ENCODE data around the gene RAB44.

Gene RAB44

DNA sequence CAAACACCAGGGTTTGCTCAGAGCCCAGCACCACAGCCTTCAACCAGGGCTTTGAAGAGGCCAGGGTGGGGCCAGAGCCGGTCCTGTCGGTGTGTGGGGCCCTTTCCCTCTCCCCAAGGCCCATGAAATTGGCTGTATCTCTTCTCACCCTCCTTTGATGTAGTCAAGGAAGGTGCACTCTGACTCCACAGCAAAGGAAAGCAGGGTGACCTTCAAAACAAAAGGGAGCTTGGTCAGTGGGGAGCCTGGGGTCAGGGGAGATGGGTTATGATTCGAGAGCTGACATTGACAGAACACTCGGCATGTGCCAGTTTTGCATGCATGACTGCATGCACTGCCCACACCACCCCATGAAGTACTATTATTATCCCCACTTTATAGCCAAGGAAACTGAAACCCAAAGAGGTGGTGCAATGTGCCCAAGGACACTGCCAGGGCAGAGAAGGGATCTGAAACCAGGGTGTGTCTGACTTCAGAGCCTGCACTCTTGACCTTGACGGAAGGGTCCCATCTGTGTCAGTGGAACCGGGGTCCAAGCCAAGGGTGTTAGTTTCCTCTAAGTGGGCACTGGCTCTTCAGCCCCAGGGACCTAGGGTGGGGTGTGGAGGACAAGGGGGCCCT, 55.4 kb downstream of the RAB44 start:
- H3K27me3 ChIP-seq (ENCODE audit: control insufficient read depth, insufficient read depth, low read length): no peaks in the 10 kb centered on the region
- H3K4me2 ChIP-seq (ENCODE audit: low read length): no peak overlapping the region
- H3K9ac ChIP-seq (ENCODE audit: low read depth, low read length): no peak overlapping the region
- H3K36me3 ChIP-seq (ENCODE audit: insufficient read depth, low read length): no peaks in the 10 kb centered on the region
- no peak overlapping the region for H3K4me3 ChIP-seq (ENCODE audit: low read length)
- no peaks in the 10 kb centered on the region for H3K9me3 ChIP-seq (replicated peaks; ENCODE audit: low read length)
- H3K4me1 ChIP-seq (ENCODE audit: control insufficient read depth, insufficient read depth, low read length): peaks cover 11% of the 10 kb centered on the region

DNA sequence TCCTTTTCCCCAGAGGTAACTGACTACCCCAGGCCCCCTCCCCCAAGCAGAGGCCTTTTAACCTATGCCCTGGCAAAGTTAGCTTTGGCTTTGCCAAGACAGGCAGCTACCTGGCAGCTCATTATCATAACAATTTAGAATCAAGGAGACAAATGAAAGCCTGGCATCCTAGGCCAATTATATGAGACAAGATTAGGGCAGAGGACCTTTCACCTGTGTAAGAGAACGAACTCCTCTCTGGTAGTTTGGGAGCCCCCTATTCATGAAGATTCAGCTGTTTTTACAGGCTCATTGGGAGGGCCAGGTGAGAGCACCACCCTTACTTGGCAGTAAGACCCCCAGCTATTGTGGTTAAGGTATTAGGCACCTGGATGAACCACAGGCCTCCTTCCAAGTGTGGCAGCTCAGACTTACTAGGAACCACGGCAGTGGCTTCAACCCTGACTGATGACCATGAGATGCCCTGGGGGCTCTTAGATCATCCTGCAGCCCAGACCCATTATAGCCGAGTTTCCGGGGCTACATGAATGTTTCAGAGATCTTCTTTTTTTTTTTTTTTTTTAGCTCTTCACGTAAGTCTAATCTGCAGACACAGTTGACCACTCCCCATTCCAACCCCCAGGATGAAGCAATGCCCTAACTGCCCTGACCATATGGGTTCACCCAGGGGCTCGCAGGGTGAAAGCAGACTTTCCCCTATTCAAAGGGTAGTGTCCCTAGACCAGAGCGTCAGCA, 56.2 kb downstream of the RAB44 start:
- peaks cover 11% of the 10 kb centered on the region for H3K4me1 ChIP-seq (ENCODE audit: control insufficient read depth, insufficient read depth, low read length)
- H3K27me3 ChIP-seq (ENCODE audit: control insufficient read depth, insufficient read depth, low read length): no peaks in the 10 kb centered on the region
- no peak overlapping the region for H3K4me2 ChIP-seq (ENCODE audit: low read length)
- no peak overlapping the region for H3K4me3 ChIP-seq (ENCODE audit: low read length)
- H3K9ac ChIP-seq (ENCODE audit: low read depth, low read length): no peak overlapping the region
- H3K9me3 ChIP-seq (replicated peaks; ENCODE audit: low read length): no peaks in the 10 kb centered on the region
- H3K36me3 ChIP-seq (ENCODE audit: insufficient read depth, low read length): no peaks in the 10 kb centered on the region

DNA sequence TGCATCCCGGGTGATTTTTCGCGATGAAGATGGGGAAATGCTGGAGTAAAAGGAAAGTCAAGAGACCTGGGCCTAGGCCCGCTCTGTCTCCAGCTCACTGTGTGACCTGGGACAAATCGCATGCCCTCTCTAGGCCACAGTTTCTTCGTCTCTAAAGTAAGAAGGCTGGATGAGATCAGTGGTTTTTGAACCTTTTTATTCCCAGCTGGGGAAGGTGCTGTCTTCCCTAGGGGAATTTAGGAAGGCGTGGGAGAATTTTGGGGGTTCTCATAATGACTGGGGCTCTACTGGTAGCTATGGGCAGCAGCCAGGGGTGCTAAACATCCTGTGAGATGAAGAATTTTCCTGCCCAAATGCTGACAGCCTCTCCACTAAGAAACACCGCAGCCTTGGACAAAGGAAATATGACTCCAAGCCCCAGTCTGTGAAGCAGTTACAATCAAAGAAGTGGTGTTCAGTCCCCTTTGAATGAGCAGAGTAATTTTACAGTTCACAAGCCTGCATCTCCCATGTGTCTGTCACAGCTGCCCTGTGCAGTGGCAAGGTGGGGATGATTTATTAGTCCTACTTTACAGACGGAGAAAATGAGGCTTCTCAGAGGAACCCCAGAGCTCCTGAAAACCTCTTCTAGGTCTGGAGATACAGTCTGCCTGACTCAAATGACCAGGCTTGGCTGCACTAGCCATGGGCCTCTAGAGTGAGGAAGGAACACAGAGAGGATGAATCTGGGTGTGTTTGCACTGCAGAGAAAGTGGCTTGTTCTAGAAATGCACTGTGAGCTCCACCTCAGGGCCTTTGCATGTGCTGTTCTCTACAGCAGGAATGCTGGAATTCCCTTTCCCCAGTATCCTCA, 57.2 kb downstream of the RAB44 start:
- H3K4me1 ChIP-seq (ENCODE audit: control insufficient read depth, insufficient read depth, low read length): peaks cover 11% of the 10 kb centered on the region
- H3K4me3 ChIP-seq (ENCODE audit: low read length): no peak overlapping the region
- H3K4me2 ChIP-seq (ENCODE audit: low read length): no peak overlapping the region
- H3K27me3 ChIP-seq (ENCODE audit: control insufficient read depth, insufficient read depth, low read length): no peaks in the 10 kb centered on the region
- H3K36me3 ChIP-seq (ENCODE audit: insufficient read depth, low read length): no peaks in the 10 kb centered on the region
- no peaks in the 10 kb centered on the region for H3K9me3 ChIP-seq (replicated peaks; ENCODE audit: low read length)
- no peak overlapping the region for H3K9ac ChIP-seq (ENCODE audit: low read depth, low read length)

DNA sequence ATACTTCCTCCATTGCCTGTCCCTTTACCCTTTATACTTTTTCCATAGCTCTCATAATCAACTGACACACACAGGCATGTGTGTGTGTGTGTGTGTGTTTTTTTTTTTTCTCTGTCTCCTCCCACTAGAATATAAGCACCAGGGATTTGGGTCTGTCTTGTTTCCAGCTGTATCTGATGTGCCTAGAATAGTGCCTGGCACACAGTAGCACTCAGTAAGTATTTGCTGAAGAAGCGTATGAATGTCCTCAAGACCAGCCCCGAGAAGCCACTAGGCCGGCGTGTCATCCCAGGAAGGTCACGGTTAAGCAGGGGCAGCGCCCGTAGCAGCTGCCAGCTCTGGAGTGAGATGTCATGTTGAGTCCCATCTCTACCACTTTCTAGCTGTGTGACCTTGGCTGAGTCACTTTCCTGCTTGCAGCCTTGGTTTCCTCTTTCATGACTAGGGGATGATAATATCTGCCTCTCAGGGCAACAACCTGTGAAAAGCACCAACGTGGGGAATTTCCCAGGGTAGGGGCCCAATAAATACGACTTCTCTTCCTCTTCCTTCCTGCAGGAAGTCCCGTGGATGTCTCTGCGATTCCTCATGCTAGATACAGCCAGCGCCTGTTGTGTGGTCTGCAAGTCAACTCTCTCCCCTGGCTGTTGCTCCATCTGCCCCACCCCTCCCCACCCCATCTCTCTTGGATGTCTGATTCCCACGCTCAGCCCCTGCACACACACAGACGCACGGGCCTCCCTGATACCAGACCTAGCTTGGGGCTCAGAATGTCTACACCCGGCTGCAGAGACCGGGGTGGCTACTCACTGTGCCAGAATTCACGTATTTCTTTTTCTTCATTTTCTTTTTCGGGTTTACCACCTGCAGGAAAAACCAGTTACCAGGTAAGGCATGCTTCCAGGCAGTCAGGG, 58.1 kb downstream of the RAB44 start:
- Histone ChIP-seq H3K9ac (ENCODE audit: low read depth, low read length) (no peak overlapping the region), H3K27me3 (ENCODE audit: control insufficient read depth, insufficient read depth, low read length) (peaks cover 2% of the 10 kb centered on the region), H3K4me1 (ENCODE audit: control insufficient read depth, insufficient read depth, low read length) (peaks cover 11% of the 10 kb centered on the region), H3K9me3 (replicated peaks; ENCODE audit: low read length) (no peaks in the 10 kb centered on the region), H3K4me2 (ENCODE audit: low read length) (no peak overlapping the region), H3K36me3 (ENCODE audit: insufficient read depth, low read length) (no peaks in the 10 kb centered on the region), H3K4me3 (ENCODE audit: low read length) (no peak overlapping the region)

DNA sequence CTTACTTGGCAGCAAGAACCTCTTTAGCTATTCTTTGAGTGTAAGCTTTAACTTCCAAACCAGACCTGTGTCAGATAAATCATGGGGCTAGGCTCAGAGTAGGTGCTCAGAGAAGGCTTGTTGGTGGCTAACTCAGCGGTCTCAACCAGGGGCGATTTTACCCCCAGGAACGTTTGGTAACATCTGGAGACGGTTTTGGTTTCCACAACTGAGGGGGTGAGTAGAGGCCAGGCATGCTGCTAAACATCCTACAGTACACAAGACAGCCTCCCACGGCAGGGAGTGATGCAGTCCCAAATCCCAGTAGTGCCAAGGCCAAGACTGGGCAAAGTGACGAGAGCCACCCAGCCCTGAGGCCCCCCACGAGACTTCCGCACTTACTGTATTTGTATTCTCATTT, 59.2 kb downstream of the RAB44 start:
- Histone ChIP-seq H3K9me3 (replicated peaks; ENCODE audit: low read length) (no peaks in the 10 kb centered on the region), H3K4me2 (ENCODE audit: low read length) (no peak overlapping the region), H3K36me3 (ENCODE audit: insufficient read depth, low read length) (no peaks in the 10 kb centered on the region), H3K9ac (ENCODE audit: low read depth, low read length) (no peak overlapping the region), H3K4me1 (ENCODE audit: control insufficient read depth, insufficient read depth, low read length) (peaks cover 11% of the 10 kb centered on the region), H3K4me3 (ENCODE audit: low read length) (no peak overlapping the region), H3K27me3 (ENCODE audit: control insufficient read depth, insufficient read depth, low read length) (peaks cover 9% of the 10 kb centered on the region)

DNA sequence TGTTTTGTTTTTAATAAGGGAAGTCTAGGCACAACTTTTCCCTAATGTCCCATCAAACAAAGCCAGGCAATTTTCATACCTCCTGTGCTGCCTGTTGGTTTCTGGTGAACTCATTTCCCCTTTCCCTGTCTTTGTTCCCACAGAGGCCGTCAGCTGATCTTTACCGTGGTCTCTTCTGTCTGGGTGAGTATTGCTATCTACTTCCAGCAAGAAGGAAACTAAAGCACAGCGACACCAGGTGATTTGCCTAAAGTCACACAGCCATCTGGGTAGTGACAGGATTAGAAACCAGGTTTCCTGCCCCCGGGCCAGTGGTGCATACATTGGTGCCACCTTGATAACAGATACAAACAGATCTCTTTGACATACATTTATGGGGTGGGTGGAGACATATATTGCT, 59.6 kb downstream of the RAB44 start:
- Histone ChIP-seq H3K27me3 (ENCODE audit: control insufficient read depth, insufficient read depth, low read length) (peaks cover 9% of the 10 kb centered on the region), H3K4me1 (ENCODE audit: control insufficient read depth, insufficient read depth, low read length) (peaks cover 11% of the 10 kb centered on the region), H3K9ac (ENCODE audit: low read depth, low read length) (no peak overlapping the region), H3K4me2 (ENCODE audit: low read length) (no peak overlapping the region), H3K4me3 (ENCODE audit: low read length) (no peak overlapping the region), H3K9me3 (replicated peaks; ENCODE audit: low read length) (no peaks in the 10 kb centered on the region), H3K36me3 (ENCODE audit: insufficient read depth, low read length) (no peaks in the 10 kb centered on the region)

DNA sequence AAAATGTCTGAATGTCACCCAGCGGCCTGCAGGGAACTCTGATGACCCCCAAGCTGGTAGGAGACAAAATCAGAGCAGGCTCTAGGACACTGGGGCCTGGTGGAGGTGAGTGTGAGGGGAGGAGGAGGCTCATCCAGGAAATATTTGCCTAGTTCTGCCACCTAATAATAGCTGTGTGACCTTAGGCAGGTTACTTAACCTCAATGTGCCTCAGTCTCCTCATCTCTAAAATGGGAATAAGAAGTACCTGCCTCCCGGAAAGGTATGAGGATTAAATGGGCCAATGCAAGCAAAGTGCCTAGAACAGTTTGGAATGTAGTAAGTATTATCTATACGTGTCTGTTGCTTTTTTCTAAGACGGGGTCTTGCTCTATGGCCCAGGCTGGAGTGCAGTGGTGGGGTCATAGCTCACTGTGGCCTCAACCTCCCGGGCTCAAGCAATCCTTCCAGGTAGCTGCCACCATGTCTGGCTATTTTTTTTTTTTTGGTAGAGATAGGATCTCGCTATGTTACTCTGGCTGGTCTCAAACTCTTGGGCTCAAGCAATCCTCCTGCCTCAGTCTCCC, 60.4 kb downstream of the RAB44 start:
- H3K9me3 ChIP-seq (replicated peaks; ENCODE audit: low read length): no peaks in the 10 kb centered on the region
- H3K27me3 ChIP-seq (ENCODE audit: control insufficient read depth, insufficient read depth, low read length): peaks cover 9% of the 10 kb centered on the region
- peaks cover 7% of the 10 kb centered on the region for H3K4me1 ChIP-seq (ENCODE audit: control insufficient read depth, insufficient read depth, low read length)
- no peaks in the 10 kb centered on the region for H3K36me3 ChIP-seq (ENCODE audit: insufficient read depth, low read length)
- no peak overlapping the region for H3K4me3 ChIP-seq (ENCODE audit: low read length)
- no peak overlapping the region for H3K9ac ChIP-seq (ENCODE audit: low read depth, low read length)
- H3K4me2 ChIP-seq (ENCODE audit: low read length): no peak overlapping the region

- Histone ChIP-seq H3K27me3 (ENCODE audit: control insufficient read depth, insufficient read depth, low read length) (peaks cover 9% of the 10 kb centered on the region), H3K9me3 (replicated peaks; ENCODE audit: low read length) (no peaks in the 10 kb centered on the region), H3K4me3 (ENCODE audit: low read length) (no peak overlapping the region), H3K4me2 (ENCODE audit: low read length) (no peak overlapping the region), H3K36me3 (ENCODE audit: insufficient read depth, low read length) (no peaks in the 10 kb centered on the region), H3K4me1 (ENCODE audit: control insufficient read depth, insufficient read depth, low read length) (peaks cover 4% of the 10 kb centered on the region), H3K9ac (ENCODE audit: low read depth, low read length) (no peak overlapping the region)
Measured at GRCh38 chr6:36758516-36759147, 61.0 kb downstream of the RAB44 start.

GRCh38 chr6:36759148-36759759, 61.6 kb downstream of the RAB44 start:
- Histone ChIP-seq H3K4me1 (ENCODE audit: control insufficient read depth, insufficient read depth, low read length) (peaks cover 4% of the 10 kb centered on the region), H3K4me2 (ENCODE audit: low read length) (no peak overlapping the region), H3K36me3 (ENCODE audit: insufficient read depth, low read length) (no peaks in the 10 kb centered on the region), H3K27me3 (ENCODE audit: control insufficient read depth, insufficient read depth, low read length) (peaks cover 9% of the 10 kb centered on the region), H3K9ac (ENCODE audit: low read depth, low read length) (no peak overlapping the region), H3K9me3 (replicated peaks; ENCODE audit: low read length) (no peaks in the 10 kb centered on the region), H3K4me3 (ENCODE audit: low read length) (no peak overlapping the region)

- Histone ChIP-seq H3K27me3 (ENCODE audit: control insufficient read depth, insufficient read depth, low read length) (peaks cover 9% of the 10 kb centered on the region), H3K4me1 (ENCODE audit: control insufficient read depth, insufficient read depth, low read length) (peaks cover 6% of the 10 kb centered on the region), H3K4me3 (ENCODE audit: low read length) (no peak overlapping the region), H3K36me3 (ENCODE audit: insufficient read depth, low read length) (no peaks in the 10 kb centered on the region), H3K9me3 (replicated peaks; ENCODE audit: low read length) (no peaks in the 10 kb centered on the region), H3K9ac (ENCODE audit: low read depth, low read length) (no peak overlapping the region), H3K4me2 (ENCODE audit: low read length) (no peak overlapping the region)
Measured at GRCh38 chr6:36760685-36761435, 63.2 kb downstream of the RAB44 start.

All from skeletal muscle satellite cell (primary cell).